Measurements from ENCODE around the gene MTX3.
A peak's percentile ranks its signal among the peaks of the same experiment; 100 is the strongest.

MTX3 gene

GRCh38 chr5:79966448-79966847 is 24.6 kb downstream of the MTX3 start:
- ChIA-PET CTCF (no interaction called here), POLR2A (no interaction called here)
- no peak for TF ChIP-seq ELF4 (IDR thresholded peaks at IDR 0.05)
- no peak for TF ChIP-seq FOXK2 (IDR thresholded peaks at IDR 0.05)
- TF ChIP-seq FOXA1 (IDR thresholded peaks at IDR 0.05): no peak
- no peak for TF ChIP-seq SP1 (IDR thresholded peaks at IDR 0.05)
- TF ChIP-seq L3MBTL2 (conservative IDR thresholded peaks at IDR 0.05): no peak
- TF ChIP-seq ZNF384 (IDR thresholded peaks at IDR 0.05): no peak
- TF ChIP-seq TARDBP (IDR thresholded peaks at IDR 0.05): no peak
- no peak for TF ChIP-seq NFRKB (IDR thresholded peaks at IDR 0.05)
- no peak for TF ChIP-seq CTBP1 (IDR thresholded peaks at IDR 0.05; ENCODE audit: borderline replicate concordance)
- no peak for DNase-seq (ENCODE audit: extremely low spot score)

- TF ChIP-seq ZNF384 (IDR thresholded peaks at IDR 0.05) (no peak), ELF4 (IDR thresholded peaks at IDR 0.05) (no peak), FOXK2 (IDR thresholded peaks at IDR 0.05) (no peak)
- POLR2A ChIA-PET: no interaction called here
- no peak for DNase-seq (ENCODE audit: extremely low spot score)
- CTCF ChIA-PET: no interaction called here
These were observed 26.9 kb downstream of the MTX3 start for GRCh38 chr5:79964136-79964535.

GRCh38 chr5:79963261-79964061 is 27.6 kb downstream of the MTX3 start:
- ChIA-PET CTCF (no interaction called here), POLR2A (no interaction called here)
- TF ChIP-seq FOXA1 (IDR thresholded peaks at IDR 0.05): no peak
- TF ChIP-seq ELF4 (IDR thresholded peaks at IDR 0.05): no peak
- no peak for TF ChIP-seq NFRKB (IDR thresholded peaks at IDR 0.05)
- no peak for TF ChIP-seq TARDBP (IDR thresholded peaks at IDR 0.05)
- no peak for TF ChIP-seq FOXM1 (IDR thresholded peaks at IDR 0.05; ENCODE audit: borderline replicate concordance)
- no peak for TF ChIP-seq ZNF384 (IDR thresholded peaks at IDR 0.05)
- TF ChIP-seq, protein P1, sequence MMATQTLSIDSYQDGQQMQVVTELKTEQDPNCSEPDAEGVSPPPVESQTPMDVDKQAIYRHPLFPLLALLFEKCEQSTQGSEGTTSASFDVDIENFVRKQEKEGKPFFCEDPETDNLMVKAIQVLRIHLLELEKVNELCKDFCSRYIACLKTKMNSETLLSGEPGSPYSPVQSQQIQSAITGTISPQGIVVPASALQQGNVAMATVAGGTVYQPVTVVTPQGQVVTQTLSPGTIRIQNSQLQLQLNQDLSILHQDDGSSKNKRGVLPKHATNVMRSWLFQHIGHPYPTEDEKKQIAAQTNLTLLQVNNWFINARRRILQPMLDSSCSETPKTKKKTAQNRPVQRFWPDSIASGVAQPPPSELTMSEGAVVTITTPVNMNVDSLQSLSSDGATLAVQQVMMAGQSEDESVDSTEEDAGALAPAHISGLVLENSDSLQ (IDR thresholded peaks at IDR 0.05): no peak
- no peak for TF ChIP-seq LEF1 (IDR thresholded peaks at IDR 0.05; ENCODE audit: borderline replicate concordance)
- no peak for TF ChIP-seq SUZ12 (IDR thresholded peaks at IDR 0.05)
- TF ChIP-seq FOXK2 (IDR thresholded peaks at IDR 0.05): no peak
- TF ChIP-seq BHLHE40 (IDR thresholded peaks at IDR 0.05; ENCODE audit: borderline replicate concordance): no peak
- no peak for TF ChIP-seq SP1 (IDR thresholded peaks at IDR 0.05)
- no peak for TF ChIP-seq HDGF (IDR thresholded peaks at IDR 0.05; ENCODE audit: borderline replicate concordance)
- no peak for TF ChIP-seq ARNT (IDR thresholded peaks at IDR 0.05)
- TF ChIP-seq CTBP1 (IDR thresholded peaks at IDR 0.05; ENCODE audit: borderline replicate concordance): no peak
- TF ChIP-seq L3MBTL2 (conservative IDR thresholded peaks at IDR 0.05): no peak
- DNase-seq (ENCODE audit: extremely low spot score): no peak

DNA sequence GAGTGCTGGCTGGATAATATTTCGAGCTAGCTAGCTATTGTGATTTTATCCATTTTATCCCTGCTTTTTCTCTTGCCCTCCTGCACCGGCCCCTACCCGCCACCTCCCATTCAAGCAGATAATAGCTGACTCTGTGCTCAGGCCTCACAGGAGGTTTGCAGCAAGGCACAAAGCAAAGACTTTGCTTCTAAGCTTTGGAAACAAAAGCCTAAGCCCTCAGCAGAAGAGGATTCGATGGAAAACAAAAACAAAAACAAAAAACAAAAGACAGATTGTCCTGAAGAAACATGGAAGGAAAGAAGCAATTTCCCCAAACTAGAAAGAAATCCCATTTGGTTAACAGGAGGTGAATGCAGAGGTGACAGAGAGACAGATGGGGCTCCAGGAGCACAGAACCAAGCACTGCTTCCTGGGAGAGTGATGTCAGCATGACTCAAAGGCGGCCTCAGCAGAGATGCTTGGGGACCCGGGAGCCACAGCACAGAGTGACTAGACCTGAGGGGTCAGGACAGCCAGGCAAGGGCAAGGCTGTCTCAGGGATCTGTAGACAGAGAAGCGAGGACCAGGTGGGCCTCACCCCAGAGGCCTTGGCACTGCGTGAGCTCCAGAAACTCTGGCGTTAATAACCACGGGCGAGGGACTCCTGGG is 28.4 kb downstream of the MTX3 start:
- POLR2A ChIA-PET: no interaction called here
- DNase-seq (ENCODE audit: extremely low spot score): no peak
- TF ChIP-seq L3MBTL2 (conservative IDR thresholded peaks at IDR 0.05): no peak
- no peak for TF ChIP-seq FOXA1 (IDR thresholded peaks at IDR 0.05)
- no peak for TF ChIP-seq ARNT (IDR thresholded peaks at IDR 0.05)
- TF ChIP-seq LEF1 (IDR thresholded peaks at IDR 0.05; ENCODE audit: borderline replicate concordance): no peak
- TF ChIP-seq BHLHE40 (IDR thresholded peaks at IDR 0.05; ENCODE audit: borderline replicate concordance): no peak
- TF ChIP-seq, protein P1 (IDR thresholded peaks at IDR 0.05): no peak
- no peak for TF ChIP-seq FOXK2 (IDR thresholded peaks at IDR 0.05)
- no peak for TF ChIP-seq CTBP1 (IDR thresholded peaks at IDR 0.05; ENCODE audit: borderline replicate concordance)
- no peak for TF ChIP-seq SUZ12 (IDR thresholded peaks at IDR 0.05)
- CTCF ChIA-PET: no interaction called here

- ChIA-PET CTCF (no interaction called here), POLR2A (no interaction called here)
- no peak for TF ChIP-seq SP1 (IDR thresholded peaks at IDR 0.05)
- TF ChIP-seq, protein P1 (IDR thresholded peaks at IDR 0.05): 0 out of 2 replicates have a peak, but pooled peaks have one; percentile 12
- no peak for DNase-seq (ENCODE audit: extremely low spot score)
These were observed 29.1 kb downstream of the MTX3 start for GRCh38 chr5:79961716-79962574.

DNA sequence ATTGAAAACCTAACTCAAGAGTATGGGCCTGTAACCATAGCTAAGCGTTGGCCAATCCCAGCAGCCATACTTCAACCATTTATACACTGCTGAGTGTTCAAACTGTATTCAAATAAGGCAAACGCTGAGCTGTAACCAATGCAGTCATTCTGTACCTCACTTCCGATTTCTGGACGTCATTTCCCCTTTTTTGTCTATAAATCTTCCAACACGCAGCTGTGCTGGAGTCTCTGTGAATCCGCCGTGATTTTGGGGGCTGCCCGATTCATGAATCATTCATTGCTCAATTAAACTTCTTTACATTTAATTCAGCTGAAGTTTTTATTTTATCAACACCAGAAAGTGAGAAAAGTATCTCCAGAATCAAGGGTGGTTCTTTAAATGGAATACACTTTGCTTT is 31.7 kb downstream of the MTX3 start:
- ChIA-PET CTCF (no interaction called here), POLR2A (no interaction called here)
- no peak for DNase-seq (ENCODE audit: extremely low spot score)
- TF ChIP-seq CTBP1 (IDR thresholded peaks at IDR 0.05; ENCODE audit: borderline replicate concordance): no peak
- no peak for TF ChIP-seq TARDBP (IDR thresholded peaks at IDR 0.05)
- TF ChIP-seq LEF1 (IDR thresholded peaks at IDR 0.05; ENCODE audit: borderline replicate concordance): no peak
- TF ChIP-seq ZNF384 (IDR thresholded peaks at IDR 0.05): no peak
- no peak for TF ChIP-seq ELF4 (IDR thresholded peaks at IDR 0.05)
- TF ChIP-seq ARNT (IDR thresholded peaks at IDR 0.05): no peak
- TF ChIP-seq, protein P1 (IDR thresholded peaks at IDR 0.05): no peak
- no peak for TF ChIP-seq FOXK2 (IDR thresholded peaks at IDR 0.05)

All from HEK293T (cell line).